Measurements from ENCODE around the gene ZNF74.
"Not testable (repeated sequence)": the region's sequence is repeated elsewhere in the genome, so short reads cannot be mapped to it uniquely, and the experiment has no call there.

ZNF74 gene

GRCh38 chr22:20393705-20394476 lies at the start of gene ZNF74:
ZNF74 (plus strand) TSS chr22:20394151; CDS start chr22:20394629, 478 bp downstream.
- DNase-seq: peak; percentile 95

- DNase-seq: not testable (repeated sequence)
Observed at GRCh38 chr22:20346553-20346952, 47.4 kb upstream of the ZNF74 start.

- DNase-seq: not testable (repeated sequence)
Observed at GRCh38 chr22:20352536-20352935, 41.4 kb upstream of the ZNF74 start.

GRCh38 chr22:20354238-20354975 lies 39.5 kb upstream of the ZNF74 start:
- DNase-seq: no peak

- DNase-seq: not testable (repeated sequence)
Observed at GRCh38 chr22:20355939-20356636, 37.9 kb upstream of the ZNF74 start.

- not testable (repeated sequence) for DNase-seq
Observed at GRCh38 chr22:20356906-20357305, 37.0 kb upstream of the ZNF74 start.

GRCh38 chr22:20357967-20358366 lies 36.0 kb upstream of the ZNF74 start:
- DNase-seq: not testable (repeated sequence)

- DNase-seq: not testable (repeated sequence)
Observed at GRCh38 chr22:20358503-20359239, 35.3 kb upstream of the ZNF74 start.

- not testable (repeated sequence) for DNase-seq
Observed at GRCh38 chr22:20360261-20360660, 33.7 kb upstream of the ZNF74 start.

- not testable (repeated sequence) for DNase-seq
Observed at GRCh38 chr22:20360866-20361751, 32.8 kb upstream of the ZNF74 start.

- not testable (repeated sequence) for DNase-seq
Observed at GRCh38 chr22:20361752-20362229, 32.2 kb upstream of the ZNF74 start.

- not testable (repeated sequence) for DNase-seq
Observed at GRCh38 chr22:20362403-20362802, 31.5 kb upstream of the ZNF74 start.

- not testable (repeated sequence) for DNase-seq
Observed at GRCh38 chr22:20364335-20365260, 29.4 kb upstream of the ZNF74 start.

GRCh38 chr22:20366841-20367240 lies 27.1 kb upstream of the ZNF74 start:
- not testable (repeated sequence) for DNase-seq

GRCh38 chr22:20368875-20369274 lies 25.1 kb upstream of the ZNF74 start:
- not testable (repeated sequence) for DNase-seq

- DNase-seq: not testable (repeated sequence)
Observed at GRCh38 chr22:20371687-20372086, 22.3 kb upstream of the ZNF74 start.

- DNase-seq: peak; percentile 63
Observed at GRCh38 chr22:20372406-20372854, 21.5 kb upstream of the ZNF74 start.

- DNase-seq: peak; percentile 11
Observed at GRCh38 chr22:20373195-20373706, 20.7 kb upstream of the ZNF74 start.

GRCh38 chr22:20374130-20374529 lies 19.8 kb upstream of the ZNF74 start:
- not testable (repeated sequence) for DNase-seq

- not testable (repeated sequence) for DNase-seq
Observed at GRCh38 chr22:20376281-20376680, 17.7 kb upstream of the ZNF74 start.
